A549 (cell line): ENCODE data around the gene EFHD1.

Experiments used
- CBX2 ChIP-seq: fragments of 200-600 bp; sonication (generic); IDR thresholded peaks from 2 replicates; pipeline ENCODE4 v1.6.1; 2016; ENCODE audit warnings: low read depth, mild to moderate bottlenecking, borderline replicate concordance
- EHF ChIP-seq: fragments of 250-450 bp; sonication (Bioruptor Pico); IDR thresholded peaks from 2 replicates; pipeline ENCODE4 v1.5.0; 2020; ENCODE audit warnings: mild to moderate bottlenecking
- HDAC2 ChIP-seq: fragments of 200-600 bp; sonication (generic); IDR thresholded peaks from 2 replicates; pipeline ENCODE4 v1.6.1; 2016
- JUN ChIP-seq, 2 experiments: fragments of >200 bp; sonication (Bioruptor Twin); formaldehyde crosslinking; IDR thresholded peaks; 2 replicates in 1 of 2; 3 replicates in 1 of 2; pipeline ENCODE4 v1.6.1; 2016 to 2017
- NFE2L2 ChIP-seq: fragments of 150-350 bp; conservative IDR thresholded peaks from 2 replicates; pipeline ENCODE4 v1.6.1; 2014; ENCODE audit warnings: low read length
- POLR2A ChIP-seq: IDR thresholded peaks from 2 replicates; pipeline ENCODE4 v1.6.1; 2012; ENCODE audit warnings: mild to moderate bottlenecking, low read length
- POLR2AphosphoS2 ChIP-seq: conservative IDR thresholded peaks from 2 replicates; pipeline ENCODE4 v1.6.1; 2012; ENCODE audit warnings: low read length, improper control_type of control experiment, inconsistent platforms
- RARB ChIP-seq: fragments of 250-450 bp; sonication (Bioruptor Pico); IDR thresholded peaks from 2 replicates; pipeline ENCODE4 v1.8.0; 2021; ENCODE audit warnings: mild to moderate bottlenecking, moderate library complexity
- SMC3 ChIP-seq: fragments of >200 bp; sonication (Bioruptor Twin); formaldehyde crosslinking; IDR thresholded peaks from 3 replicates; pipeline ENCODE4 v1.6.1; 2018; ENCODE audit warnings: inconsistent platforms
- TF ChIP-seq, protein P1 (sequence below): fragments of >200 bp; sonication (Bioruptor Twin); formaldehyde crosslinking; IDR thresholded peaks from 3 replicates; pipeline ENCODE4 v1.5.1; 2016
- TF ChIP-seq, protein P2 (sequence below): fragments of >200 bp; sonication (Bioruptor Twin); formaldehyde crosslinking; IDR thresholded peaks from 3 replicates; pipeline ENCODE4 v1.6.1; 2016

DNA sequence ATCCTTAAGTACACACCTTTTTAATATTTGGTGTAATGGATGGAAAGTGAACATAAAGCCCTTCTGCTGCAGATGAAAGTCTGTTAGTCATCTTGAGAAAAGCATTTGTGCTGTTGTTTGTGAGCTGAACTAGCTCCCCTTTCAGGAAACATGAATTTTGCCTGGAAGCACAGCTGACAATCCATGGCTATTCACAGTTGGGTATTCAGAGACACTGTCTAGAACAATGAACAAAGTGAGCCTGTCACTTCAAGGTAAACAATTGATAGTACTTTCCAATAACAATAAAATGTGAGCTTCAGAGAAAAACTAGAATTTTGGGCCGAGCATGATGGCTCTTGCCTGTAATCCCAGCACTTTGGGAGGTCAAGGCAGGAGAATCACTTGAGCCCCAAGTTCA, 6.8 kb upstream of the EFHD1 start:
- TF ChIP-seq NFE2L2 = no peak
- TF ChIP-seq RARB (CRISPR knock-in tag) = no peak
- TF ChIP-seq, protein P1, sequence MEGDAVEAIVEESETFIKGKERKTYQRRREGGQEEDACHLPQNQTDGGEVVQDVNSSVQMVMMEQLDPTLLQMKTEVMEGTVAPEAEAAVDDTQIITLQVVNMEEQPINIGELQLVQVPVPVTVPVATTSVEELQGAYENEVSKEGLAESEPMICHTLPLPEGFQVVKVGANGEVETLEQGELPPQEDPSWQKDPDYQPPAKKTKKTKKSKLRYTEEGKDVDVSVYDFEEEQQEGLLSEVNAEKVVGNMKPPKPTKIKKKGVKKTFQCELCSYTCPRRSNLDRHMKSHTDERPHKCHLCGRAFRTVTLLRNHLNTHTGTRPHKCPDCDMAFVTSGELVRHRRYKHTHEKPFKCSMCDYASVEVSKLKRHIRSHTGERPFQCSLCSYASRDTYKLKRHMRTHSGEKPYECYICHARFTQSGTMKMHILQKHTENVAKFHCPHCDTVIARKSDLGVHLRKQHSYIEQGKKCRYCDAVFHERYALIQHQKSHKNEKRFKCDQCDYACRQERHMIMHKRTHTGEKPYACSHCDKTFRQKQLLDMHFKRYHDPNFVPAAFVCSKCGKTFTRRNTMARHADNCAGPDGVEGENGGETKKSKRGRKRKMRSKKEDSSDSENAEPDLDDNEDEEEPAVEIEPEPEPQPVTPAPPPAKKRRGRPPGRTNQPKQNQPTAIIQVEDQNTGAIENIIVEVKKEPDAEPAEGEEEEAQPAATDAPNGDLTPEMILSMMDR = no peak
- TF ChIP-seq CBX2 = no peak
- no peak for TF ChIP-seq SMC3
- TF ChIP-seq, protein P2, sequence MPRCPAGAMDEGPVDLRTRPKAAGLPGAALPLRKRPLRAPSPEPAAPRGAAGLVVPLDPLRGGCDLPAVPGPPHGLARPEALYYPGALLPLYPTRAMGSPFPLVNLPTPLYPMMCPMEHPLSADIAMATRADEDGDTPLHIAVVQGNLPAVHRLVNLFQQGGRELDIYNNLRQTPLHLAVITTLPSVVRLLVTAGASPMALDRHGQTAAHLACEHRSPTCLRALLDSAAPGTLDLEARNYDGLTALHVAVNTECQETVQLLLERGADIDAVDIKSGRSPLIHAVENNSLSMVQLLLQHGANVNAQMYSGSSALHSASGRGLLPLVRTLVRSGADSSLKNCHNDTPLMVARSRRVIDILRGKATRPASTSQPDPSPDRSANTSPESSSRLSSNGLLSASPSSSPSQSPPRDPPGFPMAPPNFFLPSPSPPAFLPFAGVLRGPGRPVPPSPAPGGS = no peak
- TF ChIP-seq POLR2A = no peak
- TF ChIP-seq EHF (CRISPR knock-in tag) = no peak
- no peak for TF ChIP-seq HDAC2
- TF ChIP-seq POLR2AphosphoS2 = no peak
- TF ChIP-seq JUN (IDR thresholded peaks at IDR 0.05) = no peak
